OCI-LY3 (cell line): ENCODE measurements around the gene EHBP1L1.

Experiments used
- H2AFZ ChIP-seq: fragments of 200-600, 300-600 bp; shearing (Covaris generic); 2 replicates; pipeline ENCODE4 v1.6.0; 2014; ENCODE audit warnings: antibody characterized with exemption, low read depth, low read length
- H3K27ac ChIP-seq: fragments of 200-600, 300-600 bp; sonication (generic); 2 replicates; pipeline ENCODE4 v1.5.1; 2014; ENCODE audit warnings: mild to moderate bottlenecking, low read length, moderate library complexity, mixed read lengths
- H3K27me3 ChIP-seq: fragments of 200-600, 300-600 bp; sonication (generic); 2 replicates; pipeline ENCODE4 v1.6.1; 2014; ENCODE audit warnings: low read depth, low read length, mixed read lengths
- H3K36me3 ChIP-seq: fragments of 200-600, 300-600 bp; sonication (generic); replicated peaks from 2 replicates; pipeline ENCODE3; 2014; ENCODE audit warnings: low read depth, low read length, mixed read lengths
- H3K4me1 ChIP-seq: fragments of 300-600, 200-600 bp; sonication (generic); 2 replicates; pipeline ENCODE4 v1.6.1; 2014; ENCODE audit warnings: low read length, mixed read lengths
- H3K4me2 ChIP-seq: fragments of 200-600, 300-600 bp; sonication (generic); 2 replicates; pipeline ENCODE4 v1.6.1; 2014; ENCODE audit warnings: low read length, mixed read lengths
- H3K4me3 ChIP-seq: fragments of 300-600, 200-600 bp; sonication (generic); 2 replicates; pipeline ENCODE4 v1.5.1; 2014; ENCODE audit warnings: antibody characterized with exemption, mild to moderate bottlenecking, low read length, moderate library complexity
- H3K79me2 ChIP-seq: fragments of 300-600, 200-600 bp; shearing (Covaris generic); 2 replicates; pipeline ENCODE4 v1.6.1; 2014; ENCODE audit warnings: mild to moderate bottlenecking, low read length, mixed read lengths
- H3K9ac ChIP-seq: fragments of 300-600, 200-600 bp; shearing (Covaris generic); 2 replicates; pipeline ENCODE4 v1.6.0; 2014; ENCODE audit warnings: mild to moderate bottlenecking, low read length, moderate library complexity
- H3K9me3 ChIP-seq: fragments of 200-600, 300-600 bp; shearing (Covaris generic); 2 replicates; pipeline ENCODE4 v1.6.1; 2014; ENCODE audit warnings: low read length, mixed read lengths; ENCODE audit not compliant: insufficient read depth
- H4K20me1 ChIP-seq: fragments of 200-600, 300-600 bp; sonication (generic); 2 replicates; pipeline ENCODE4 v1.6.1; 2016; ENCODE audit warnings: low read length, mixed read lengths; ENCODE audit not compliant: insufficient read depth
- CTCF ChIP-seq: fragments of 200-600, 300-600 bp; sonication (generic); IDR thresholded peaks from 2 replicates; pipeline ENCODE4 v1.5.1; 2014; ENCODE audit warnings: antibody characterized with exemption, low read length, low read depth
- EZH2phosphoT487 ChIP-seq: fragments of 200-600 bp; shearing (Covaris generic); IDR thresholded peaks from 2 replicates; pipeline ENCODE4 v1.6.1; 2018; ENCODE audit warnings: antibody characterized with exemption, mixed run types, low read depth

Gene EHBP1L1

GRCh38 chr11:65610404-65610803 is 34.6 kb downstream of the EHBP1L1 start:
- TF ChIP-seq CTCF (no peak), EZH2phosphoT487 (no peak)
- Histone ChIP-seq H2AFZ (no peak overlapping the region), H4K20me1 (peaks cover 4% of the 10 kb centered on the region), H3K36me3 (peaks cover 32% of the 10 kb centered on the region), H3K79me2 (peaks cover 45% of the 10 kb centered on the region), H3K4me1 (peaks cover 13% of the 10 kb centered on the region), H3K4me2 (no peak overlapping the region), H3K4me3 (no peak overlapping the region), H3K9me3 (no peaks in the 10 kb centered on the region), H3K27me3 (no peaks in the 10 kb centered on the region), H3K27ac (no peak overlapping the region), H3K9ac (no peak overlapping the region)

- Histone ChIP-seq H3K27ac (no peak overlapping the region), H4K20me1 (peaks cover 4% of the 10 kb centered on the region), H3K4me3 (no peak overlapping the region), H2AFZ (no peak overlapping the region), H3K9me3 (no peaks in the 10 kb centered on the region), H3K9ac (no peak overlapping the region), H3K4me1 (peaks cover 13% of the 10 kb centered on the region), H3K79me2 (peaks cover 51% of the 10 kb centered on the region), H3K27me3 (no peaks in the 10 kb centered on the region), H3K36me3 (peaks cover 25% of the 10 kb centered on the region), H3K4me2 (no peak overlapping the region)
- TF ChIP-seq CTCF, result no peak
- TF ChIP-seq EZH2phosphoT487, result no peak
Observed at GRCh38 chr11:65611028-65611757, 35.3 kb downstream of the EHBP1L1 start.

DNA sequence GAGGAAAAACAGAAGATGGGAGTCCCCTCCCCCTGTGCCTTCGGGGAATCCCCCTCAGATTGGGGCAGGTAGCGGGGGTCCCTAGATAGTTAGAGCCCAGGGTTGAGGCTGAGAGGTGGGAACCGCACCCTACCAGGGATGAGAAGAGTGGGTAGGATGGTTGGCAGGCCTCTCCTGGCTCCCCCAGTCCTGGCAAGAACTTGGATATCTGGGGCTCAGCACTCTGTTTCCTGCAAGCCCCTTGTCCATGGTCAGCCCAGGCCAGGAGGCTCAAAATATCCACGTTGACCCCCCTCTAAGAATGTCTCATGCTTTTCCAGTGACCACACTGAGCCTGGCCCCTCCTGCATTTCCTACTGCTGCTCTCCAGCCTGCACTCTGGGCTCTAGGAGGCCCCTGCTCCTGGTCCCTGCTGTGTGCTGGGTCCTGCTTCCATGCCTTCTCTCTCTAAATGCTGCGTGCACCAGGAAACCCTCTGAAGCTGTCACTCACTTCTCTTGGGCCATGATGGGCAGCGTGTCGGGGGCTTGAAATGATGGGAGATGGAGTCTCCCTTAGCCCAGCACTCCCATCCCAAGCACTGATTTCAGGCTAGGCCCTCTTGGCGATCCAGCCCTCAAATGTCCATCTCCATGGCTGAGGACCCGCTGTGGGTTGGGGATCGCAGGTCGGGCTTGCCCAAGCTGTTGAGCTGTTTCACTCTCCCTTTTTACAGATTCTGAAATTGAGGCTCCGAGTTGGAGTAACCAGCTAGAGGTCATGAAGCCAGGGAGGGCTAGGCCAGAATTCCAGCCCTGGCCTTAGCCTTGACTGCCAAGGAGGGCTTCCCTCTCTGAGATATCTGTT is 36.1 kb downstream of the EHBP1L1 start:
- Histone ChIP-seq H3K4me3 (no peak overlapping the region), H3K27ac (no peak overlapping the region)
- no peak for TF ChIP-seq EZH2phosphoT487
- no peak for TF ChIP-seq CTCF

DNA sequence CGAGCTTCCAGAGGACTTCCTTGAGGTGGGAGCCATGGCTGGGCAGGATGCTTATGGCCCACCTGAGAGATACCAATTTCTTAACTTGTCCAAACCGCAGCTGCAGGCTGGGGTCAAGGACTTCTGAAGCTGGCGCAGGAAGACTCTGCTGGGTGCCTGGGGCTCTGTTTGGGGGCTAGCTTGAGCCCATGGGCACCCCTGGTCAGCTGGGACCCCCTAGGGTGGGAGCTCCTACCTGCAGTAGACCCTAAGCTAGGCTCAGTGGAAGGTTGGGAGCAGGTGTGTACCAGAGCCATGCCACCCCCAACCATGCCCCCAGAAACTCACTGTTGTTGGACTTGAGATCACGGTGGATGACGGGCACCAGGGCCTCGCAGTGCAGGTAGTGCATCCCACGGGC is 36.8 kb downstream of the EHBP1L1 start:
- H3K79me2 ChIP-seq, result peaks cover 66% of the 10 kb centered on the region
- H3K9me3 ChIP-seq, result no peaks in the 10 kb centered on the region
- peaks cover 27% of the 10 kb centered on the region for H3K4me1 ChIP-seq
- H3K36me3 ChIP-seq, result peaks cover 24% of the 10 kb centered on the region
- no peaks in the 10 kb centered on the region for H3K27me3 ChIP-seq
- peak overlapping the region; percentile 62 for H3K4me2 ChIP-seq
- no peak overlapping the region for H3K9ac ChIP-seq
- peak overlapping the region; percentile 79; the same call in 1 of the 2 replicates for H3K4me3 ChIP-seq
- H3K27ac ChIP-seq, result no peak overlapping the region
- no peak overlapping the region for H2AFZ ChIP-seq
- peaks cover 13% of the 10 kb centered on the region for H4K20me1 ChIP-seq
- TF ChIP-seq CTCF (no peak), EZH2phosphoT487 (no peak)

More for the DNA sequence above, 36.1 kb downstream of the EHBP1L1 start:
- Histone ChIP-seq H3K4me1 (peaks cover 20% of the 10 kb centered on the region), H4K20me1 (peaks cover 12% of the 10 kb centered on the region), H3K79me2 (peaks cover 59% of the 10 kb centered on the region), H3K27me3 (no peaks in the 10 kb centered on the region), H3K9ac (no peak overlapping the region), H3K36me3 (peaks cover 24% of the 10 kb centered on the region), H2AFZ (no peak overlapping the region), H3K9me3 (no peaks in the 10 kb centered on the region), H3K4me2 (no peak overlapping the region)
